Gastrocnemius medialis (tissue), 4 donors: ENCODE results near the gene FAT4.

ENCODE experiments used
- POLR2A ChIP-seq, 2 donors: fragments of 450-650 bp; IDR thresholded peaks; one replicate each; pipeline ENCODE4 v1.6.1; 2017; ENCODE audit warnings: antibody characterized with exemption in 2 of 2, mild to moderate bottlenecking in 2 of 2, moderate library complexity in 2 of 2
- TF ChIP-seq, protein P1 (sequence below), 5 experiments: fragments of 450-650 bp in 3 of 5; fragments of 200-600 bp in 2 of 5; sonication (generic) in 2 of 5; IDR thresholded peaks in 4 of 5; conservative IDR thresholded peaks in 1 of 5; 1 replicate in 4 of 5; 2 replicates in 1 of 5; pipeline ENCODE4 v1.5.1; 2016 to 2019; ENCODE audit warnings: antibody characterized with exemption in 5 of 5, mild to moderate bottlenecking in 3 of 5, moderate library complexity in 3 of 5

DNA sequence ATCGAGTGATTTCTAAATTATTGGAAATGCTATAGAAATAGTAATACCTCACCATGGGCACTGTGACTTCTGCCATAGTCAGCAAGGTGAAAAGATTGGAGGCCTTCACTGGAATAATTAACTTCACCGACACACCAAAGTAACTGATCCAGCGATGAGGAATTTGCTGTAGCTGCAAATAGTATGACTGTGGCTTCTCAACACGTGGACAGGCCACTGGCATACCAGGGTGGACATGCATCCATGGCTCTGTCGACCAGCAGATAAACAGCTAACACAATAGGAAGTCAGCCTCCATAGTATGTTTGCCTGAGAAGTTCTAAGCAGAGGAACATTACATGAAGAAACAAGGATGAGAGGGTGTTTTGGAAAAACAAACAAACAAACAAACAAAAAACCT, 10.9 kb upstream of the FAT4 start:
- TF ChIP-seq, protein P1, sequence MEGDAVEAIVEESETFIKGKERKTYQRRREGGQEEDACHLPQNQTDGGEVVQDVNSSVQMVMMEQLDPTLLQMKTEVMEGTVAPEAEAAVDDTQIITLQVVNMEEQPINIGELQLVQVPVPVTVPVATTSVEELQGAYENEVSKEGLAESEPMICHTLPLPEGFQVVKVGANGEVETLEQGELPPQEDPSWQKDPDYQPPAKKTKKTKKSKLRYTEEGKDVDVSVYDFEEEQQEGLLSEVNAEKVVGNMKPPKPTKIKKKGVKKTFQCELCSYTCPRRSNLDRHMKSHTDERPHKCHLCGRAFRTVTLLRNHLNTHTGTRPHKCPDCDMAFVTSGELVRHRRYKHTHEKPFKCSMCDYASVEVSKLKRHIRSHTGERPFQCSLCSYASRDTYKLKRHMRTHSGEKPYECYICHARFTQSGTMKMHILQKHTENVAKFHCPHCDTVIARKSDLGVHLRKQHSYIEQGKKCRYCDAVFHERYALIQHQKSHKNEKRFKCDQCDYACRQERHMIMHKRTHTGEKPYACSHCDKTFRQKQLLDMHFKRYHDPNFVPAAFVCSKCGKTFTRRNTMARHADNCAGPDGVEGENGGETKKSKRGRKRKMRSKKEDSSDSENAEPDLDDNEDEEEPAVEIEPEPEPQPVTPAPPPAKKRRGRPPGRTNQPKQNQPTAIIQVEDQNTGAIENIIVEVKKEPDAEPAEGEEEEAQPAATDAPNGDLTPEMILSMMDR (IDR thresholded peaks at IDR 0.05 in 4 of 5, conservative IDR thresholded peaks at IDR 0.05 in 1 of 5): no peak
- no peak for TF ChIP-seq POLR2A (IDR thresholded peaks at IDR 0.05)
